Left ventricle myocardium superior (tissue), 1 donor: ENCODE results near the gene MYO15B. TPM values are rescaled to one million over a fixed set of nuclear protein-coding genes. Genes with fewer than 3 reads are reported as not detected.

ENCODE experiments used
- ATAC-seq: fragments of 200-7000 bp; cut with Tn5 transposase; one replicate; pipeline ENCODE4 v1.9.1; 2020; ENCODE audit warnings: mild to moderate bottlenecking, moderate library complexity
- DNase-seq: peaks from one replicate; pipeline ENCODE4 v3.0.0-alpha.2; 2020
- intact Hi-C: fragments of 100-400 bp; cut with micrococcal nuclease; formaldehyde crosslinking; loops from one replicate; pipeline ENCODE4 v1.11.0; 2022
- total RNA-seq: library from RNA; stranded (reverse); fragmentation: NEBNext Ultra II Directional; extraction: Animal tissue kit (Norgen Biotek cat#: 25700); gene quantifications from one replicate; pipeline ENCODE4 v1.2.1, GENCODE V29; 2021
- donor health status: DM: no; HTN: yes; CAD: no; lungs with severe emphysema.

Gene MYO15B
- total RNA-seq, 1 donor from 2014 or later = 48.2 TPM

- intact Hi-C loops = no loop called here
- DNase-seq (no peak), ATAC-seq (no peak)
These were observed 7.1 kb downstream of the MYO15B start for GRCh38 chr17:75594499-75595283.

GRCh38 chr17:75595284-75595919 is 7.8 kb downstream of the MYO15B start:
- ATAC-seq (no peak), DNase-seq (no peak)
- intact Hi-C loops = no loop called here

- DNase-seq (no peak), ATAC-seq (no peak)
- intact Hi-C loops = no loop called here
These were observed 8.3 kb downstream of the MYO15B start for GRCh38 chr17:75595920-75596313.

DNA sequence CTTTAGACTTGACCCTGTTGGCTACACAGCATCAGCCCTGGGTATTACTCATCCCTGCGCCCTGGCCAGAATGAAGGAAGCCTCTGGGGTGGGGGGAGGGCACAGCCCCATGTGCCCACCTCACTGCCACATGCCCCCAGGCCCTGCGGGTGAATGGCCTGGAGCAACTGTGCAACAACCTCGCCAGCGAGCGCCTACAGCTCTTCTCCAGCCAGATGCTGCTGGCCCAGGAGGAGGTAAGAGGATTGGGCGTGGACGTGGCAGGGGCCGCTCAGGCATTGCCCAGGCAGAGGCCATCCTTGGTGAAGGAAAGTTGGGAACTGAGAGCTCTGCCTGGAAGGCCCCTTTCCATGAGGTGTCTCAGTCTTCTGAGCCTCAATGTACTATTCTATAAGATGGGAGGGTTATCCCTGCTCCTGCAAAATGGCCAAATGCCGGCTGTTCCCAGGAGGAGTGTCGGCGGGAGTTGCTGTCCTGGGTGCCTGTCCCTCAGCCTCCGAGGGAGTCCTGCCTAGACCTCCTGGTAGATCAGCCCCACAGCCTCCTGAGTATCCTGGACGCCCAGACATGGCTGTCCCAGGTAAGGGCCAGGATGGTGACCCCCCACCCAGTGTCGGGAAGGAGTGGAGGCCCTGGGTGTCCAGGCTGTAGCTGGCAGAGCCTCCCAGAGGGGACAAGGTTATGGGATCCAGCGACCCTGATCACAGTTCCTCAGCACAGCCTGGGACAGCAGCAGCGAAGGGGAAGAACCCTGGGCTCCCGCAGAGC is 8.9 kb downstream of the MYO15B start:
- DNase-seq (no peak), ATAC-seq (no peak)
- intact Hi-C loops = no loop called here

DNA sequence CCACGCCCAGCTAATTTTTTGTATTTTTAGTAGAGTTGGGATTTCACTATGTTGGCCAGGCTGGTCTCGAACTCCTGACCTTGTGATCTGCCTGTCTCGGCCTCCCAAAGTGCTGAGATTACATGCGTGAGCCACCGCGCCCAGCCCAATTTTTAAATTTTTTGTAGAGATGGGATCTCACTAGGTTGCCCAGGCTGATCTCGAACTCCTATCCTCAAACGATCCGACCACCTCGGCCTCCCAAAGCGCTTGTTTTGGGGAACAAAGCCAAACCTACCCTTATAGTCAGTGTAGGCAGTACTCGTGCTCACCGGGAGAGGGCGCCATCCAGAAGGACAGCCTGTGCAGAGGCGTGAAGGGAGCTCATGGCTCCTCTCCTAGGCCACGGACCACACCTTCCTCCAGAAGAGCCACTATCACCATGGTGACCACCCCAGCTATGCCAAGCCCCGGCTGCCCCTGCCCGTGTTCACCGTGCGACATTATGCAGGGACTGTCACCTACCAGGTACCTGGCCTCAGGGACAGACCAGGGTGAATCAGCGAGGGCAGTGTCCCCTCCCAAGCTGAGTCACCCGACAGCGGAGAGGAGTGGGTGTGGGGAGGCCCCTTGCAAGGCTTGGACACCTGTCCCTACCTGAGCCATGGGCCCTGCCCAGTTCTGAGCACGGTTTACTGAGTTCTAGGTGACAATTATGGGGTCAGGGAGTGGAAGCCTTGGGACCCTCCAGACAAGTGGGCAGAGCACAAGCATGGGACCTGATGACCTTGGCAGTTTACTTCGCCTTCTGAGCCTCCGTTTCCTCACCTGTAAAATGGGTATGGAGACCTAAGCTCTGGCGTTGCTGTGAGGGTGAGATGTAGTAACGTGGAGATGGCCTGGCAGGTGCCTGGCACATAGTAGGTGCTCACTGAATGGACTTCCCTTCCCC is 13.7 kb downstream of the MYO15B start:
- ATAC-seq (peak; percentile 50), DNase-seq (peak; percentile 69)
- intact Hi-C loops = no loop called here

- ATAC-seq (no peak), DNase-seq (no peak)
- intact Hi-C loops = no loop called here
These were observed 15.0 kb downstream of the MYO15B start for GRCh38 chr17:75602644-75603043.

GRCh38 chr17:75603123-75603522 is 15.5 kb downstream of the MYO15B start:
- DNase-seq (no peak), ATAC-seq (no peak)
- intact Hi-C loops = no loop called here

GRCh38 chr17:75604034-75604695 is 16.6 kb downstream of the MYO15B start:
- DNase-seq (no peak), ATAC-seq (peak; percentile 35)
- intact Hi-C loops = no loop called here

- no peak for ATAC-seq
- intact Hi-C loops = no loop called here
- no peak for DNase-seq
These were observed 18.2 kb downstream of the MYO15B start for GRCh38 chr17:75605790-75606189.

- DNase-seq (no peak), ATAC-seq (no peak)
- intact Hi-C loops = no loop called here
These were observed 19.5 kb downstream of the MYO15B start for GRCh38 chr17:75607086-75607485.

GRCh38 chr17:75610103-75610984 is 22.7 kb downstream of the MYO15B start:
- intact Hi-C loops = no loop called here
- DNase-seq (no peak), ATAC-seq (no peak)

- ATAC-seq (no peak), DNase-seq (no peak)
- intact Hi-C loops = no loop called here
These were observed 24.3 kb downstream of the MYO15B start for GRCh38 chr17:75611851-75612429.

GRCh38 chr17:75612906-75613626 is 25.5 kb downstream of the MYO15B start:
- DNase-seq (no peak), ATAC-seq (no peak)
- intact Hi-C loops = no loop called here

DNA sequence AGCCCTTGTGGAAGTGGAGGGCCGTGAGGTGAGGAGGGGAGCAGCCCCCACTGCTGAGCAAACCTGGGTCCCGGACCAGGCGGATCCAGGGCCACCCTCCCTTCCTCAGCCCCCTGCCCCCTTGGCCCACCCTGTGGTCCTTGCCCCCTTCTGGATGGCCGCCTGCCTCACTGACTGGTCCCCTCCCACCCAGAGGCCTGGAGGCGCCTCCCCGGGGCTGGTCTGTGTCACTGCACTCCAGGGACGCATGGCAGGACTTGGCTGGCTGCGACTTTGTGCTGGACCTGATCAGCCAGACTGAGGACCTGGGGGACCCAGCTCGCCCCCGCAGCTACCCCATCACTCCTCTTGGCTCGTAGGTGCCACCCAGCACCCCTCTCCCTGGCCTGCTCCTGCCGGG is 26.4 kb downstream of the MYO15B start:
- intact Hi-C loops = no loop called here
- DNase-seq = no peak
- ATAC-seq = no peak

GRCh38 chr17:75614556-75615270 is 27.1 kb downstream of the MYO15B start:
- ATAC-seq = no peak
- intact Hi-C loops = no loop called here
- DNase-seq = no peak

DNA sequence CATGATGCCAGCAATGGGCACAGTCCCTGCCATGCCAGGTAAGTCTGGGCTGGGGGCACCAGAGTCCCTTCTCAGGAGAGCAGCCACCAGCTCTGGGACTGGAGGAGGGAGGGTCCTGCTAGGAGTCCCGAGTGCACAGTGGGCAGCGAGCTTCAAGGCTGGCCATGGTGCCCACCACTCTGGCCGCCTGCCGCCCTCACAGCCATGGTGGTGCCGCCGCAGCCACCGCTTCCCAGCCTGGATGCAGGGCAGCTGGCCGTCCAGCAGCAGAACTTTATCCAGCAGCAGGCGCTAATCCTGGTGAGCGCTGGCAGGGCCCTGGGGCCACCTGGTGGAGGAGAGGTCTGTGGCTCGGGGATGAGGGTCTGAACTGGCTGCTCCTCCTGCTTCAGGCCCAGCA is 27.7 kb downstream of the MYO15B start:
- ATAC-seq (no peak), DNase-seq (no peak)
- intact Hi-C loops = no loop called here
